CD4-positive, alpha-beta T cell (primary cell): ENCODE data around the gene PSME3. TPM values are rescaled to one million over a fixed set of nuclear protein-coding genes. Genes with fewer than 3 reads are reported as not detected.
A peak's percentile ranks its signal among the peaks of the same experiment; 100 is the strongest.

Experiments
- ATAC-seq: fragments of 200-7000 bp; cut with Tn5 transposase; one replicate; pipeline ENCODE4 v1.10.0; 2022; ENCODE audit warnings: mild to moderate bottlenecking; ENCODE audit not compliant: poor library complexity
- CTCF ChIA-PET: fragments of 350-600 bp; sonication (Branson Sonifier 250); formaldehyde crosslinking; loops from one replicate; lab custom pipeline; 2021; ENCODE audit warnings: antibody characterized with exemption, inconsistent platforms; lab: Charles Lee
- POLR2A ChIA-PET: fragments of 350-600 bp; sonication (Branson Sonifier 250); formaldehyde crosslinking; loops from one replicate; lab custom pipeline; 2021; ENCODE audit warnings: antibody characterized with exemption, inconsistent platforms; lab: Charles Lee
- DNase-seq, 14 experiments: peaks; one replicate each; pipeline ENCODE4 v3.0.0-alpha.2; 2013 to 2020; ENCODE audit warnings: mixed read lengths in 2 of 14
- H3K27ac ChIP-seq, 2 donors: one replicate each; pipeline versions ENCODE4 v1.5.1 to v1.7.0; 2013; ENCODE audit warnings: low read length in 2 of 2, low read depth in 1 of 2, mild to moderate bottlenecking in 1 of 2
- H3K27me3 ChIP-seq, 2 experiments: 1 replicate in 1 of 2; 2 replicates in 1 of 2; pipeline versions ENCODE4 v1.6.1 to v1.7.0; 2013; ENCODE audit warnings: low read length in 2 of 2, control low read depth in 1 of 2, mild to moderate bottlenecking in 1 of 2, moderate library complexity in 1 of 2; ENCODE audit not compliant: insufficient read depth in 2 of 2, control insufficient read depth in 1 of 2
- H3K36me3 ChIP-seq: one replicate; pipeline ENCODE4 v1.6.1; 2013; ENCODE audit warnings: low read length, control low read depth; ENCODE audit not compliant: insufficient read depth
- H3K4me1 ChIP-seq: one replicate; pipeline ENCODE4 v1.6.1; 2013; ENCODE audit warnings: low read length, control low read depth; ENCODE audit not compliant: insufficient read depth
- H3K4me3 ChIP-seq: one replicate; pipeline ENCODE4 v1.5.1; 2013; ENCODE audit warnings: mild to moderate bottlenecking, low read length, moderate library complexity
- H3K9me3 ChIP-seq, 2 experiments: 1 replicate in 1 of 2; 2 replicates in 1 of 2; pipeline versions ENCODE4 v1.6.1 to v1.7.0; 2013; ENCODE audit warnings: low read length in 2 of 2, mild to moderate bottlenecking in 2 of 2, control low read depth in 1 of 2, moderate library complexity in 1 of 2; ENCODE audit not compliant: control insufficient read depth in 1 of 2, insufficient read depth in 1 of 2
- H3K27ac Mint-ChIP-seq: one replicate; pipeline ENCODE4 v1.8.0; 2020; ENCODE audit warnings: mixed read lengths
- H3K27me3 Mint-ChIP-seq: one replicate; pipeline ENCODE4 v1.8.0; 2021; ENCODE audit warnings: mixed read lengths
- H3K36me3 Mint-ChIP-seq: one replicate; pipeline ENCODE4 v1.8.0; 2021; ENCODE audit warnings: low read depth, mixed read lengths
- H3K4me1 Mint-ChIP-seq: one replicate; pipeline ENCODE4 v1.8.0; 2021; ENCODE audit warnings: low read depth, mixed read lengths
- H3K4me3 Mint-ChIP-seq: one replicate; pipeline ENCODE4 v1.8.0; 2020; ENCODE audit warnings: mild to moderate bottlenecking, mixed read lengths
- H3K9me3 Mint-ChIP-seq: one replicate; pipeline ENCODE4 v1.8.0; 2020; ENCODE audit warnings: mixed read lengths
- CTCF ChIP-seq: fragments of 200-600 bp; IDR thresholded peaks from one replicate; pipeline ENCODE4 v1.8.0; 2022; ENCODE audit warnings: antibody characterized with exemption, mild to moderate bottlenecking
- intact Hi-C, 2 experiments: fragments of 100-400 bp; cut with DNase I in 1 of 2; cut with micrococcal nuclease in 1 of 2; formaldehyde crosslinking; loops; one replicate each; pipeline versions ENCODE4 v1.15.1 to v1.9.0; 2023 to 2025; cut with DNase I, micrococcal nuclease
- total RNA-seq, 174 experiments: library from RNA in 2 of 174; stranded (reverse) in 2 of 174; gene quantifications; one replicate each; pipeline ENCODE4 v1.2.3 and lab custom pipeline; 2021 to 2026

Gene PSME3
- total RNA-seq, 2 experiments from 2014 or later: 62.1 to 62.5 TPM

DNA sequence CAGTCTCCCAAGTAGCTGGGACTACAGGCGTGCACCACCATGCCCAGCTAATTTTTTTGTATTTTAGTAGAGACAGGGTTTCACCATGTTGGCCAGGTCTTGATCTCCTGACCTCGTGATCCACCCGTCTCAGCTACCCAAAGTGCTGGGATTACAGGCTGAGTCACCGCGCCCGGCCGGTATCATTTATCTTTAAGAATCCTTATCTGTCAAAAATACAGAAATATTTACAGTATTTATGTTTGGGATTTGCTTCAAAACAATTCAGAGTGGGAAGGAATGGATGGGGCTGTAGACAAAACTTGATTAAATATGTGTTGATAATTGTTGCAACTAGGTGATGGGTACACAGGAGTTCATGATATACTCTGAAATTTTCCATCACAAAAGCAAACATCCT is 12.0 kb upstream of the PSME3 start:
- Mint-ChIP-seq H3K4me1 (peaks cover 28% of the 10 kb centered on the region), H3K27ac (no peak overlapping the region), H3K27me3 (no peaks in the 10 kb centered on the region), H3K36me3 (peaks cover 56% of the 10 kb centered on the region), H3K4me3 (peak overlapping the region; percentile 57), H3K9me3 (no peaks in the 10 kb centered on the region)
- no peaks in the 10 kb centered on the region for H3K9me3 ChIP-seq
- CTCF ChIA-PET: interaction anchor here (1.1 to 4.8 kb wide), 4 partner anchors 13 to 177 kb away, joined by 3 to 39 read pairs (median 4); partner anchors contain the start of genes PSME3, RPL27 and RUNDC1
- H3K4me3 ChIP-seq: no peak overlapping the region
- DNase-seq (no peak), ATAC-seq (no peak)
- intact Hi-C loops: loop anchor here in 1 of 2 experiments (10.0 kb wide), 1 partner anchor 544 kb away; no protein-coding TSS in a partner anchor
- POLR2A ChIA-PET: interaction anchor here (0.5 kb wide), 1 partner anchor 208 kb away, joined by 3 read pairs; no protein-coding TSS in a partner anchor
- H3K27ac ChIP-seq: no peak overlapping the region
- H3K36me3 ChIP-seq: peaks cover 53% of the 10 kb centered on the region
- H3K4me1 ChIP-seq: peaks cover 22% of the 10 kb centered on the region
- no peak for TF ChIP-seq CTCF
- H3K27me3 ChIP-seq: no peaks in the 10 kb centered on the region

GRCh38 chr17:42827472-42827871 is 5.7 kb upstream of the PSME3 start:
- no peak overlapping the region for H3K4me3 Mint-ChIP-seq
- CTCF ChIA-PET: no interaction called here

GRCh38 chr17:42830971-42831370 is 2.2 kb upstream of the PSME3 start:
- Mint-ChIP-seq H3K4me1 (peaks cover 22% of the 10 kb centered on the region), H3K27ac (peak overlapping the region; percentile 61), H3K9me3 (no peaks in the 10 kb centered on the region), H3K4me3 (peak overlapping the region; percentile 60), H3K36me3 (peaks cover 22% of the 10 kb centered on the region), H3K27me3 (no peaks in the 10 kb centered on the region)
- no peak overlapping the region for H3K27ac ChIP-seq
- intact Hi-C loops: loop anchor here (2.0 to 5.0 kb wide), 7 partner anchors 34 to 651 kb away; partner anchors contain the start of genes BRCA1 (in 1 of the 2), CNTD1 (in 1 of the 2), COA3 (in 1 of the 2) and DHX8 (in 1 of the 2)
- H3K27me3 ChIP-seq: no peaks in the 10 kb centered on the region
- H3K4me3 ChIP-seq: no peak overlapping the region
- CTCF ChIA-PET: interaction anchor here (4.4 kb wide), 1 partner anchor 11 kb away, joined by 17 read pairs; no protein-coding TSS in a partner anchor
- no peak for DNase-seq
- no peaks in the 10 kb centered on the region for H3K9me3 ChIP-seq
- POLR2A ChIA-PET: interaction anchor here (1.1 kb wide), 1 partner anchor 530 kb away, joined by 3 read pairs; no protein-coding TSS in a partner anchor
- H3K36me3 ChIP-seq: peaks cover 8% of the 10 kb centered on the region
- no peak for TF ChIP-seq CTCF
- no peak for ATAC-seq
- H3K4me1 ChIP-seq: peaks cover 23% of the 10 kb centered on the region

More at GRCh38 chr17:42827472-42827871, 5.7 kb upstream of the PSME3 start:
- Mint-ChIP-seq H3K36me3 (peaks cover 12% of the 10 kb centered on the region), H3K27ac (no peak overlapping the region), H3K27me3 (no peaks in the 10 kb centered on the region), H3K4me1 (peaks cover 19% of the 10 kb centered on the region), H3K9me3 (no peaks in the 10 kb centered on the region)
- no peak for TF ChIP-seq CTCF
- Histone ChIP-seq H3K4me3 (no peak overlapping the region), H3K9me3 (no peaks in the 10 kb centered on the region), H3K4me1 (peaks cover 20% of the 10 kb centered on the region), H3K27ac (no peak overlapping the region), H3K27me3 (no peaks in the 10 kb centered on the region), H3K36me3 (no peaks in the 10 kb centered on the region)
- POLR2A ChIA-PET: no interaction called here
- ATAC-seq (no peak), DNase-seq (no peak)
- intact Hi-C loops: loop anchor here in 1 of 2 experiments (10.0 kb wide), 1 partner anchor 537 kb away; no protein-coding TSS in a partner anchor
